Natural killer cell (primary cell): ENCODE measurements around the gene FNTB. TPM values are rescaled to one million over a fixed set of nuclear protein-coding genes. Genes with fewer than 3 reads are reported as not detected.

ENCODE experiments used
- ATAC-seq, 3 donors: fragments of 150-1000 bp in 2 of 3; fragments of 200-7000 bp in 1 of 3; cut with Tn5 transposase; 1 replicate in 1 of 3; 2 replicates in 2 of 3; pipeline ENCODE4 v1.10.0; 2021; ENCODE audit warnings: mild to moderate bottlenecking in 2 of 3, moderate library complexity in 2 of 3
- DNase-seq, 2 donors: peaks; one replicate each; pipeline versions ENCODE4 v3.0.0 to v3.0.0-alpha.2; 2013 to 2021; ENCODE audit warnings: mixed read lengths in 1 of 2
- H3K27ac ChIP-seq: one replicate; pipeline ENCODE4 v1.5.1; 2013; ENCODE audit warnings: mild to moderate bottlenecking, low read length
- H3K27me3 ChIP-seq: one replicate; pipeline ENCODE4 v1.6.1; 2013; ENCODE audit warnings: low read length; ENCODE audit not compliant: control insufficient read depth, insufficient read depth
- H3K36me3 ChIP-seq: one replicate; pipeline ENCODE4 v1.6.1; 2013; ENCODE audit warnings: low read length; ENCODE audit not compliant: control insufficient read depth, insufficient read depth
- H3K4me1 ChIP-seq: one replicate; pipeline ENCODE4 v1.6.1; 2013; ENCODE audit warnings: low read length; ENCODE audit not compliant: control insufficient read depth, insufficient read depth
- H3K4me3 ChIP-seq: one replicate; pipeline ENCODE4 v1.5.1; 2013; ENCODE audit warnings: low read length
- H3K9me3 ChIP-seq: one replicate; pipeline ENCODE4 v1.6.1; 2013; ENCODE audit warnings: low read length; ENCODE audit not compliant: control insufficient read depth, insufficient read depth
- H3K27ac Mint-ChIP-seq, 2 donors: one replicate each; pipeline ENCODE4 v1.8.0; 2022; ENCODE audit warnings: mild to moderate bottlenecking in 2 of 2, mixed read lengths in 2 of 2, moderate library complexity in 1 of 2
- H3K27me3 Mint-ChIP-seq, 2 donors: one replicate each; pipeline ENCODE4 v1.8.0; 2022; ENCODE audit warnings: low read depth in 2 of 2, mixed read lengths in 2 of 2
- H3K36me3 Mint-ChIP-seq: one replicate; pipeline ENCODE4 v1.8.0; 2022; ENCODE audit warnings: mixed read lengths
- H3K4me1 Mint-ChIP-seq, 2 donors: one replicate each; pipeline ENCODE4 v1.8.0; 2022; ENCODE audit warnings: mixed read lengths in 2 of 2
- H3K4me3 Mint-ChIP-seq: one replicate; pipeline ENCODE4 v1.8.0; 2022; ENCODE audit warnings: mild to moderate bottlenecking, moderate library complexity, mixed read lengths
- H3K9me3 Mint-ChIP-seq, 2 donors: one replicate each; pipeline ENCODE4 v1.8.0; 2022; ENCODE audit warnings: mixed read lengths in 2 of 2
- WGBS: methylation state at CpG from one replicate; pipeline ENCODE4 v1.1.7; 2013; ENCODE audit warnings: missing lambda C conversion rate; ENCODE audit not compliant: insufficient coverage; 5-methylcytosine and 5-hydroxymethylcytosine counted together
- intact Hi-C: fragments of 100-400 bp; cut with micrococcal nuclease; formaldehyde crosslinking; loops from one replicate; pipeline ENCODE4 v1.14.2; 2022
- total RNA-seq, 4 donors: library from RNA; stranded (reverse); fragments of 120-200 nt in 1 of 4; gene quantifications; one replicate each; pipeline versions ENCODE4 v1.2.3 to v1.2.4, GENCODE V29; 2013 to 2022
- TF ChIP-seq, protein P1 (sequence below): fragments of 200-600 bp; IDR thresholded peaks from one replicate; pipeline ENCODE4 v1.8.0; 2022; ENCODE audit warnings: antibody characterized with exemption

FNTB gene
- total RNA-seq, 3 donors from 2014 or later (not counting 1 experiment from before 2014, with no cell fraction given) = 4.0 to 8.7 (median 8.4) TPM

DNA sequence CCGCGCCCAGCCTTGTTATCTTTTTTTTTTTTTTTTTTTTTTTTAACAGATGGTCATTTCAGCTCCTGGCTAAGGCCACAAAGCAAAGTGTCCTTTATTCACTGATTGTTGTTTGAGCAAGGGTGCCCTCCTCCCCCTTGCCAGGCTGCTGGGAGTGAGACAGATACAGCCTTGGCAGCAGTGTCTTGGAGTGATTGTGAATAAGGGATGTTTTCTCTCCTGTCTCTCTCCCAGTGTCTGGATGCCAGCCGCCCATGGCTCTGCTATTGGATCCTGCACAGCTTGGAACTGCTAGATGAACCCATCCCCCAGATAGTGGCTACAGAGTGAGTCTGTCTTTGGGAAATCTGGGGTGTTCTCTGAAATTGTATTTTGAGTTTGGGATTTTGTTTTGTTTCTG is 28.7 kb downstream of the FNTB start:
- no peak overlapping the region for H3K4me3 ChIP-seq
- 97% methylated on average over 3 of the region's 3 CpGs for WGBS
- ATAC-seq (no peak), DNase-seq (no peak)
- no peaks in the 10 kb centered on the region for H3K27me3 ChIP-seq
- no peaks in the 10 kb centered on the region for H3K27me3 Mint-ChIP-seq
- H3K9me3 ChIP-seq = no peaks in the 10 kb centered on the region
- no peak overlapping the region for H3K4me3 Mint-ChIP-seq
- H3K36me3 Mint-ChIP-seq = no peaks in the 10 kb centered on the region
- no peaks in the 10 kb centered on the region for H3K4me1 Mint-ChIP-seq
- TF ChIP-seq, protein P1, sequence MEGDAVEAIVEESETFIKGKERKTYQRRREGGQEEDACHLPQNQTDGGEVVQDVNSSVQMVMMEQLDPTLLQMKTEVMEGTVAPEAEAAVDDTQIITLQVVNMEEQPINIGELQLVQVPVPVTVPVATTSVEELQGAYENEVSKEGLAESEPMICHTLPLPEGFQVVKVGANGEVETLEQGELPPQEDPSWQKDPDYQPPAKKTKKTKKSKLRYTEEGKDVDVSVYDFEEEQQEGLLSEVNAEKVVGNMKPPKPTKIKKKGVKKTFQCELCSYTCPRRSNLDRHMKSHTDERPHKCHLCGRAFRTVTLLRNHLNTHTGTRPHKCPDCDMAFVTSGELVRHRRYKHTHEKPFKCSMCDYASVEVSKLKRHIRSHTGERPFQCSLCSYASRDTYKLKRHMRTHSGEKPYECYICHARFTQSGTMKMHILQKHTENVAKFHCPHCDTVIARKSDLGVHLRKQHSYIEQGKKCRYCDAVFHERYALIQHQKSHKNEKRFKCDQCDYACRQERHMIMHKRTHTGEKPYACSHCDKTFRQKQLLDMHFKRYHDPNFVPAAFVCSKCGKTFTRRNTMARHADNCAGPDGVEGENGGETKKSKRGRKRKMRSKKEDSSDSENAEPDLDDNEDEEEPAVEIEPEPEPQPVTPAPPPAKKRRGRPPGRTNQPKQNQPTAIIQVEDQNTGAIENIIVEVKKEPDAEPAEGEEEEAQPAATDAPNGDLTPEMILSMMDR = no peak
- H3K36me3 ChIP-seq = peaks cover 9% of the 10 kb centered on the region
- intact Hi-C loops = no loop called here
- no peaks in the 10 kb centered on the region for H3K4me1 ChIP-seq
- H3K27ac ChIP-seq = no peak overlapping the region
- H3K9me3 Mint-ChIP-seq = no peaks in the 10 kb centered on the region
- no peak overlapping the region for H3K27ac Mint-ChIP-seq

GRCh38 chr14:65016471-65016870 is 29.8 kb downstream of the FNTB start:
- Mint-ChIP-seq H3K36me3 (no peaks in the 10 kb centered on the region), H3K4me3 (no peak overlapping the region), H3K27ac (no peak overlapping the region), H3K4me1 (no peaks in the 10 kb centered on the region), H3K9me3 (no peaks in the 10 kb centered on the region), H3K27me3 (no peaks in the 10 kb centered on the region)
- Histone ChIP-seq H3K4me3 (no peak overlapping the region), H3K27me3 (no peaks in the 10 kb centered on the region), H3K27ac (no peak overlapping the region), H3K4me1 (no peaks in the 10 kb centered on the region), H3K9me3 (no peaks in the 10 kb centered on the region), H3K36me3 (peaks cover 8% of the 10 kb centered on the region)
- WGBS = 92% methylated on average over 4 of the region's 4 CpGs
- no peak for DNase-seq
- TF ChIP-seq, protein P1 = no peak
- no peak for ATAC-seq
- intact Hi-C loops = no loop called here

- intact Hi-C loops = no loop called here
- WGBS = 85% methylated on average over 9 of the region's 9 CpGs
- Mint-ChIP-seq H3K4me3 (no peak overlapping the region), H3K4me1 (no peaks in the 10 kb centered on the region), H3K36me3 (no peaks in the 10 kb centered on the region), H3K27ac (no peak overlapping the region), H3K27me3 (no peaks in the 10 kb centered on the region), H3K9me3 (no peaks in the 10 kb centered on the region)
- ATAC-seq (peak in 2 of 3 donors; percentile 49 to 79), DNase-seq (peak in 1 of 2 donors; percentile 38)
- Histone ChIP-seq H3K27ac (no peak overlapping the region), H3K4me3 (no peak overlapping the region), H3K36me3 (peaks cover 2% of the 10 kb centered on the region), H3K27me3 (no peaks in the 10 kb centered on the region), H3K9me3 (no peaks in the 10 kb centered on the region), H3K4me1 (no peaks in the 10 kb centered on the region)
- TF ChIP-seq, protein P1 = no peak
Observed at GRCh38 chr14:65019944-65020566, 33.4 kb downstream of the FNTB start.

- Histone ChIP-seq H3K9me3 (no peaks in the 10 kb centered on the region), H3K4me3 (no peak overlapping the region), H3K27me3 (no peaks in the 10 kb centered on the region), H3K4me1 (no peaks in the 10 kb centered on the region), H3K27ac (no peak overlapping the region), H3K36me3 (peaks cover 12% of the 10 kb centered on the region)
- no peak for DNase-seq
- no peaks in the 10 kb centered on the region for H3K27me3 Mint-ChIP-seq
- H3K4me3 Mint-ChIP-seq = no peak overlapping the region
- H3K36me3 Mint-ChIP-seq = no peaks in the 10 kb centered on the region
- TF ChIP-seq, protein P1 = no peak
- no peak overlapping the region for H3K27ac Mint-ChIP-seq
- H3K9me3 Mint-ChIP-seq = no peaks in the 10 kb centered on the region
- WGBS = 96% methylated on average over 5 of the region's 5 CpGs
- no peaks in the 10 kb centered on the region for H3K4me1 Mint-ChIP-seq
- intact Hi-C loops = no loop called here
- ATAC-seq = no peak
Observed at GRCh38 chr14:65024957-65025356, 38.3 kb downstream of the FNTB start.
